Astrocyte of the cerebellum (primary cell): Measurements from ENCODE around the gene RHBDL3.

Source experiments
- DNase-seq: peaks from one replicate; pipeline ENCODE4 v3.0.0-alpha.2; 2011; ENCODE audit warnings: low read depth
- H3K4me3 ChIP-seq: 2 replicates; pipeline ENCODE4 v1.5.1; 2011; ENCODE audit warnings: mild to moderate bottlenecking, low read depth, low read length, moderate library complexity
- CTCF ChIP-seq: IDR thresholded peaks from 2 replicates; pipeline ENCODE4 v1.5.1; 2012; ENCODE audit warnings: low read length, low read depth, moderate library complexity, mild to moderate bottlenecking; ENCODE audit errors: missing control alignments
- in situ Hi-C: cut with HindIII; loops from 2 replicates; pipeline ENCODE4 v1.10.0; 2017; ENCODE audit warnings: low sequenced_read_pairs

The RHBDL3 gene

GRCh38 chr17:32271844-32272243 is 6.2 kb downstream of the RHBDL3 start:
- H3K4me3 ChIP-seq: no peak overlapping the region
- no peak for TF ChIP-seq CTCF
- DNase-seq: no peak
- in situ Hi-C loops: no loop called here

GRCh38 chr17:32274101-32274500 is 8.5 kb downstream of the RHBDL3 start:
- DNase-seq: no peak
- no peak for TF ChIP-seq CTCF
- in situ Hi-C loops: no loop called here
- H3K4me3 ChIP-seq: no peak overlapping the region

- no peak for TF ChIP-seq CTCF
- in situ Hi-C loops: no loop called here
- DNase-seq: no peak
- no peak overlapping the region for H3K4me3 ChIP-seq
Observed at GRCh38 chr17:32274643-32275042, 9.0 kb downstream of the RHBDL3 start.

- in situ Hi-C loops: no loop called here
- no peak for TF ChIP-seq CTCF
- no peak overlapping the region for H3K4me3 ChIP-seq
- DNase-seq: peak; percentile 45
Observed at GRCh38 chr17:32275060-32276042, 9.7 kb downstream of the RHBDL3 start.

GRCh38 chr17:32276171-32276601 is 10.6 kb downstream of the RHBDL3 start:
- in situ Hi-C loops: no loop called here
- no peak for DNase-seq
- no peak for TF ChIP-seq CTCF
- no peak overlapping the region for H3K4me3 ChIP-seq

- in situ Hi-C loops: no loop called here
- no peak overlapping the region for H3K4me3 ChIP-seq
- no peak for TF ChIP-seq CTCF
- DNase-seq: peak; percentile 32
Observed at GRCh38 chr17:32277284-32277683, 11.7 kb downstream of the RHBDL3 start.
